Lower lobe of right lung (tissue), 2 donors: ENCODE results near the gene NUDT9. TPM values are rescaled to one million over a fixed set of nuclear protein-coding genes. Genes with fewer than 3 reads are reported as not detected.
A peak's percentile ranks its signal among the peaks of the same experiment; 100 is the strongest.

Source experiments
- ATAC-seq, 2 donors: fragments of 200-7000 bp; cut with Tn5 transposase; one replicate each; pipeline ENCODE4 v1.9.1; 2020 to 2022; ENCODE audit warnings: mild to moderate bottlenecking in 2 of 2, moderate library complexity in 2 of 2
- DNase-seq: peaks from one replicate; pipeline ENCODE4 v3.0.0-alpha.2; 2020
- H3K27ac ChIP-seq: fragments of 200-600 bp; one replicate; pipeline ENCODE4 v1.8.0; 2022
- H3K27me3 ChIP-seq: fragments of 200-600 bp; one replicate; pipeline ENCODE4 v1.8.0; 2022; ENCODE audit warnings: low read depth
- H3K36me3 ChIP-seq: fragments of 200-600 bp; one replicate; pipeline ENCODE4 v1.8.0; 2022; ENCODE audit warnings: mild to moderate bottlenecking
- H3K4me1 ChIP-seq: fragments of 200-600 bp; one replicate; pipeline ENCODE4 v1.8.0; 2022
- H3K4me3 ChIP-seq: fragments of 200-600 bp; one replicate; pipeline ENCODE4 v1.8.0; 2022; ENCODE audit warnings: mild to moderate bottlenecking
- H3K9me3 ChIP-seq: fragments of 200-600 bp; one replicate; pipeline ENCODE4 v1.8.0; 2022
- CTCF ChIP-seq: fragments of 200-600 bp; IDR thresholded peaks from one replicate; pipeline ENCODE4 v1.8.0; 2022; ENCODE audit warnings: antibody characterized with exemption, mild to moderate bottlenecking
- intact Hi-C: fragments of 100-400 bp; cut with DNase I; formaldehyde crosslinking; loops from one replicate; pipeline ENCODE4 v1.11.0; 2022
- total RNA-seq: library from RNA; stranded (reverse); fragmentation: NEBNext Ultra II Directional; extraction: Animal tissue kit (Norgen Biotek cat#: 25700); gene quantifications from one replicate; pipeline ENCODE4 v1.2.1, GENCODE V29; 2021
- donor health status: DM: no; HTN: yes; CAD: no; lungs with severe emphysema.

The NUDT9 gene
- total RNA-seq, 1 donor from 2014 or later, result 45.3 TPM

- no peak overlapping the region for H3K27ac ChIP-seq
- intact Hi-C loops, result loop anchor here (10.0 kb wide), 1 partner anchor 86 kb away; no protein-coding TSS in a partner anchor
- no peaks in the 10 kb centered on the region for H3K9me3 ChIP-seq
- H3K27me3 ChIP-seq, result no peaks in the 10 kb centered on the region
- H3K4me3 ChIP-seq, result no peak overlapping the region
- TF ChIP-seq CTCF, result no peak
- no peaks in the 10 kb centered on the region for H3K4me1 ChIP-seq
- peaks cover 21% of the 10 kb centered on the region for H3K36me3 ChIP-seq
- ATAC-seq (peak; percentile 43 to 88), DNase-seq (no peak)
Observed at GRCh38 chr4:87461281-87461700, 38.9 kb downstream of the NUDT9 start.

- TF ChIP-seq CTCF, result no peak
- Histone ChIP-seq H3K27ac (no peak overlapping the region), H3K27me3 (no peaks in the 10 kb centered on the region), H3K36me3 (peaks cover 21% of the 10 kb centered on the region), H3K4me3 (no peak overlapping the region), H3K4me1 (no peaks in the 10 kb centered on the region), H3K9me3 (no peaks in the 10 kb centered on the region)
- peak; percentile 53 to 62 for ATAC-seq
- intact Hi-C loops, result loop anchor here (10.0 kb wide), 1 partner anchor 87 kb away; no protein-coding TSS in a partner anchor
- DNase-seq, result no peak
Observed at GRCh38 chr4:87462102-87462501, 39.7 kb downstream of the NUDT9 start.

GRCh38 chr4:87465739-87466366, 43.5 kb downstream of the NUDT9 start:
- no peaks in the 10 kb centered on the region for H3K9me3 ChIP-seq
- no peaks in the 10 kb centered on the region for H3K36me3 ChIP-seq
- intact Hi-C loops, result loop anchor here (10.0 kb wide), 1 partner anchor 91 kb away; no protein-coding TSS in a partner anchor
- H3K27ac ChIP-seq, result no peak overlapping the region
- ATAC-seq (peak in 1 of 2 donors; percentile 44), DNase-seq (no peak)
- peak; percentile 70 for TF ChIP-seq CTCF
- no peaks in the 10 kb centered on the region for H3K27me3 ChIP-seq
- no peak overlapping the region for H3K4me3 ChIP-seq
- no peaks in the 10 kb centered on the region for H3K4me1 ChIP-seq

- Histone ChIP-seq H3K36me3 (peaks cover 7% of the 10 kb centered on the region), H3K9me3 (no peaks in the 10 kb centered on the region), H3K4me3 (no peak overlapping the region), H3K27me3 (no peaks in the 10 kb centered on the region), H3K4me1 (no peaks in the 10 kb centered on the region), H3K27ac (no peak overlapping the region)
- intact Hi-C loops, result loop anchor here (10.0 kb wide), 1 partner anchor 95 kb away; no protein-coding TSS in a partner anchor
- DNase-seq (no peak), ATAC-seq (no peak)
- TF ChIP-seq CTCF, result no peak
Observed at GRCh38 chr4:87469390-87469789, 47.0 kb downstream of the NUDT9 start.

- H3K27ac ChIP-seq, result no peak overlapping the region
- no peak overlapping the region for H3K4me3 ChIP-seq
- intact Hi-C loops, result no loop called here
- no peaks in the 10 kb centered on the region for H3K9me3 ChIP-seq
- DNase-seq (no peak), ATAC-seq (no peak)
- TF ChIP-seq CTCF, result no peak
- H3K36me3 ChIP-seq, result peaks cover 49% of the 10 kb centered on the region
- no peaks in the 10 kb centered on the region for H3K27me3 ChIP-seq
- no peaks in the 10 kb centered on the region for H3K4me1 ChIP-seq
Observed at GRCh38 chr4:87476934-87477333, 54.6 kb downstream of the NUDT9 start.
